ENCODE data around the gene MAFF. TPM values are rescaled to one million over a fixed set of nuclear protein-coding genes. Genes with fewer than 3 reads are reported as not detected.

MAFF gene
- total RNA-seq, 1 donor from 2014 or later = 12.6 TPM

DNA sequence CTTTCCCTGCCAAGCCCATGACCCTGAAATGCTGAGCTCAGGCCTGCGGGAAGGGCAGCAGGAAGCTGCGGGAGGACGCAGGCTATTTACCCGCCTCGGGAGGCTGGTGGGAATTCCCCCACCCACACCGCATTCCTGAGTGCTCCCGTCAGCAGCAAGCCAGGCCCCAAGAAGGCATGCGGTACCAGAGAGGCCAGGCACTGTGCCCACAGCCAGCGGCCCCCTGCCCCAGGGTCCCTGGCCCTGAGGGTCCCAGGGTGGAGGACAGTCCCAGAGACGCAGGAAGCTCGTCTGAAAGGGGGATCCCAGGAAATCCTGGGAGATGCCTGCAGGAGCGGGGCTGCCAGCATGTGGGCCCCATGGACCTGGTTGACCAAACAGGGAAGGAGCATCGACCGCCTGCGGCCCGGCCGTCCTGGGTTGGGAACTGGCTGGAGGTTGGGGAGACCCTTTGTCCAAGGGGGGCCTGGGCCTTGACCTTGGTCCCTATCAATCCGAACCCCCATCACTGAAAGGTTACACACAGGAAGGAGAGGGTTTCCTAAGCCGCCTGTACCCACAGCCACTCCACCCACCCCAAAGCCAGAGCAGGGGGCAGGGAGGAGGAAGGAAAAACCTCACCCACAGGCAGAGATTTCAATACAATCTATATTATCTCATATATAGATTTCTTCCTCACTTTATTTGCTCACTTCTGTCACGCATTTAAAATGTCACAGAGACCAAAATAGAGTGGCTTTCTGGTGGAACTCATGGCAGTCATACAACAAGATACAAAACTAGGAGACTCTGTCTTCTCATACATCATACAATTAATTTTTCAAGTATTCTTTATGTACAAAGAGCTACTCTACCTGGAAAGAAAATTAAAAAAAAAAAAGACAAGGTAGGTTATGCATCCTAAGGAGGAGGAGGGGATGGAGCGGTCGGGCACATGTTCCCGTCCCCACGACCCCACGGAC lies 17.1 kb downstream of the MAFF start:
- peak; percentile 69 for DNase-seq
- intact Hi-C loops (cut with micrococcal nuclease) = no loop called here

DNA sequence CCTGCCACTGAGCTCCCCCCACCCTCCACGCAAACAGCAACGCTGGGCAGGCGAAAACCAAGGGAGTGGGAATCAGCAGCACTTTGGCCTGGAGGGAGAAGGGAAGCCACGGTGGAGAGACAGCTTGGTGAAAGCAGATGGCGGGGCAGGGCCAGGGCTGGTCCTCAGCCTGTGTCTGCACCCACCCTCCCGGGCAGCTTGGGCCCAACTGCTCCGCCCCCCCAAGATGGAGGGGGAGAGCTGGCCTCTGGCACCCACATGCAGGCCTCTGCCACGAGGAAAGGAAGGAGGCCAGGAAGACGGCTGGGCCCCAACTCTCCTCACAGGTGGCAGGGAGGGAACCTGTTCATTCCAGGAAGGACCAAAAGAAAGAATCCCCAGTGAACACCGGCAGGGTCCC lies 17.8 kb downstream of the MAFF start:
- intact Hi-C loops (cut with micrococcal nuclease) = no loop called here
- H3K9me3 Mint-ChIP-seq = no peaks in the 10 kb centered on the region
- H3K4me1 Mint-ChIP-seq = peaks cover 15% of the 10 kb centered on the region
- no peaks in the 10 kb centered on the region for H3K27me3 Mint-ChIP-seq
- no peak overlapping the region for H3K4me3 Mint-ChIP-seq
- no peak for DNase-seq
- H3K36me3 Mint-ChIP-seq (ENCODE audit: low read depth) = peaks cover 11% of the 10 kb centered on the region
- H3K27ac Mint-ChIP-seq = no peak overlapping the region

More for the DNA sequence above, 17.1 kb downstream of the MAFF start:
- Mint-ChIP-seq H3K27ac (peak overlapping the region; percentile 37), H3K4me3 (no peak overlapping the region), H3K27me3 (no peaks in the 10 kb centered on the region), H3K36me3 (ENCODE audit: low read depth) (peaks cover 11% of the 10 kb centered on the region), H3K9me3 (no peaks in the 10 kb centered on the region), H3K4me1 (peaks cover 15% of the 10 kb centered on the region)

DNA sequence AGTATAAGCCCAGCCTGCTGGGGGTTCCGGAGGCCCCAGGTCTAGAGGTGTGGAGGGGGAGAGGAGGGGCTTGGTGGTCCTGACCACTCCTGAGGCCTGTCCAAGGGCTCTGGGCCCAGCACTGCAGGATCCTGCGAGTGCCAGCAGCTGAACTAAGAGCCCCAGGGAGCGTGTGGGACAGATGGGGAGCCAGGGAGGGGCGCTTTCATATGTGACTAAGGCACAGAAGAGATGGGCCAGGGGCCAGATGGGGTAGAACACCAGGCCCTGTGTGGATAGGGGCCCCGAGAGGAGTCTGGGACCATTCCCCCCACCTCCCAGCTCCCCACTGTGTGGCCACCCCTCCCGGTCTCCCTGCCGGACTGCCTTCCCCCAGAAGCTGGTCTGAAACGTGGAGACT lies 18.4 kb downstream of the MAFF start:
- H3K4me3 Mint-ChIP-seq = no peak overlapping the region
- peaks cover 12% of the 10 kb centered on the region for H3K4me1 Mint-ChIP-seq
- no peaks in the 10 kb centered on the region for H3K9me3 Mint-ChIP-seq
- H3K27ac Mint-ChIP-seq = no peak overlapping the region
- H3K36me3 Mint-ChIP-seq (ENCODE audit: low read depth) = peaks cover 7% of the 10 kb centered on the region
- no peak for DNase-seq
- H3K27me3 Mint-ChIP-seq = no peaks in the 10 kb centered on the region
- intact Hi-C loops (cut with micrococcal nuclease) = no loop called here

DNA sequence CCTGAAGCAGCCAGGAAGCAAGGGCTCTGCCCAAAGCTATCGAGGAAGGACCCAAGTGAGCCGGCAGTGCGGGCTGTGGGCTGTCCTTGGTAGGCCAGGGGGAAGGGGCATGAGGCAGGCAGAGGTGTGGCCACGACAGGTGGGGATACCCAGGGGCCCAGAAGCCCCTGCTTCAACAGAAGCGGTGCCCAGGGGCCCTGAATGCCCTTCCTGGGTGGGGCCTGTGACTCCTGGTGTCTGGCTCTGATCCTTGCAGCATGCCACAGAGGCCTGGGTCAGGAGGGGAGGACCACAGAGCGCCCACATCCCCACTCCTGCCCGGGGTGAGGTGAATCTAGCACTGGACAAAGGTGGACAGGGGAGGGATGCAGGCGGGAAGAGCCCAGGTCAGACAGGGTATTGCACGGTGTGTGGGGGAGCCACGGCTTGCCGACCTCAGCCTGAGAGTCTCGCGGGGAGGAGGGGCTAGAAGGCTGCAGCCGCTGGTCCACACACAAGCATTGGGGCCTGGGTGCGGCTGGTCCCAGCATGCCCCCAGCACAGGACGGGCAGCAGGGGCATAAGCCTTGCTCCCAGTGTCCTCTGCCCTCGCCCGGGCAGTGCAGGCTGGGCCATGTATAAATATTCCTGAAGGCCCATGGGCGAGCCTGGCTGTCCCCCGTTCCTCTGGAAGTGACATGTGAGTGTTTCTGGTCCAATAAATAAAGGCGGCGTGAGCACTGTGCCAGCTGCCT lies 19.0 kb downstream of the MAFF start:
- Mint-ChIP-seq H3K9me3 (no peaks in the 10 kb centered on the region), H3K4me3 (no peak overlapping the region), H3K36me3 (ENCODE audit: low read depth) (peaks cover 4% of the 10 kb centered on the region), H3K4me1 (peaks cover 12% of the 10 kb centered on the region), H3K27ac (no peak overlapping the region), H3K27me3 (no peaks in the 10 kb centered on the region)
- DNase-seq = no peak
- intact Hi-C loops (cut with micrococcal nuclease) = no loop called here

DNA sequence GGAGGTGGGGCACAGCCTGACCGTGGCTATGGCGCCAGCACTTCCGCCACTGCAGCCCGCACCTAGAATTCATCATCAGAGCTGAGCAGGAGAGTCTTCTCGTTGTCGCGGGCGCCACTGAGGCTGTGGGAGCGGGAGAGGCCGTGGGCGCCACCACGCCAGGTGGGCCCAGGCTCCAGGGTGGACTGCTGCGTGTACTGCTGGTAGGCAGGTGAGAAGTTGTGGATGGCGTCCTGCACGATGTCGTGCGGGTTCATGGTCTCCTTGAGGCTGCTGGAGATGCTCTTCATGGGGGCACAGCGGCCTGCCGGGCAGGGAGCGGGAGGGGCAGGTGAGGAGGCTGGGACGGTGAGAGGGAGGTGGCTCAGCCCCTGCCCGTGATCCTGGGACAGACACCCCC lies 19.6 kb downstream of the MAFF start:
- intact Hi-C loops (cut with micrococcal nuclease) = no loop called here
- DNase-seq = no peak
- peaks cover 2% of the 10 kb centered on the region for H3K36me3 Mint-ChIP-seq (ENCODE audit: low read depth)
- H3K27me3 Mint-ChIP-seq = no peaks in the 10 kb centered on the region
- H3K9me3 Mint-ChIP-seq = no peaks in the 10 kb centered on the region
- H3K4me1 Mint-ChIP-seq = peaks cover 12% of the 10 kb centered on the region
- no peak overlapping the region for H3K27ac Mint-ChIP-seq
- no peak overlapping the region for H3K4me3 Mint-ChIP-seq

DNA sequence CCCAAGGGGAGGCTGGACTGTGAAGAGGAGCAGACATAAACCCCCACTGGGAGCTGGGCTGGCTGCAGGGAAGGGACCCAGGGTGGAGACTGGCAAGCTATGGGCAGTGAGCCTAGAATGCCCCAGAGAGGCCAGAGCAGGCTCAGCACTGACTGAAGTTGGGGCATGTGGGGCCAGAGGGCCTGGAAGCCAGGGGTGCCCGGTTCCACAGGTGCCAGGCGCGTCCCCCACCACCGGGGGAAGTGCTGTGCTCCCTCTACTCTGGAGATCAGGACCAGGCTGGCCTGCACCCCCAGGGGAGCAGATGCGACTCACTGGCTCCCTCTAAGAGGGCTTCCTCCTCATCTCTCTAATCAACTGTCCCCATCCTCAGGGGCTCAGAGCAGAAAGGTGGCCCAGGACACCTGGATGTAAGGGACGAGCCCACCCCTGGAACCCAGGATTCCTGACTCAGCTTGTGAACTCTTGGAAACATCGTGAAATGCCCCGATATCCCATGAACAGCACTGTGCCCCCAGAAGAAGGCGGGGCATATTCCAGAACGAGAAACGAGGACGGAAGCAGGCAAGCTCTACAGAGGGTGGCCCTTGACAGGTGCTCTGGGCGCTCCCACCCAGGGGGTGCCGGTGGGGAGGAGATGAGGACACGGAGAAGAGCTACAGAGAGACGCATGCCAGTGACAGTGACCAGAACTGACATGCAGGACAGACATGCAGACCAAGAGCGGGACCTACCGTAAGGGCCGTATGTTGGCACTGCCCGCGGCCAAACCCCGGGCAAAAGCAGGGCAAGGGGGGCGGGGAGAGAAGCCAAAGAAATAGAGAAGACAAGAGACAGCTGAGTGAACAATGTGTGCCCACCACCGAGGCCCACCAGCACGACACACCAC lies 20.4 kb downstream of the MAFF start:
- no peak for DNase-seq
- no peak overlapping the region for H3K4me3 Mint-ChIP-seq
- intact Hi-C loops (cut with micrococcal nuclease) = no loop called here
- no peaks in the 10 kb centered on the region for H3K9me3 Mint-ChIP-seq
- no peaks in the 10 kb centered on the region for H3K36me3 Mint-ChIP-seq (ENCODE audit: low read depth)
- peak overlapping the region; percentile 9 for H3K27ac Mint-ChIP-seq
- peaks cover 12% of the 10 kb centered on the region for H3K4me1 Mint-ChIP-seq
- H3K27me3 Mint-ChIP-seq = no peaks in the 10 kb centered on the region

DNA sequence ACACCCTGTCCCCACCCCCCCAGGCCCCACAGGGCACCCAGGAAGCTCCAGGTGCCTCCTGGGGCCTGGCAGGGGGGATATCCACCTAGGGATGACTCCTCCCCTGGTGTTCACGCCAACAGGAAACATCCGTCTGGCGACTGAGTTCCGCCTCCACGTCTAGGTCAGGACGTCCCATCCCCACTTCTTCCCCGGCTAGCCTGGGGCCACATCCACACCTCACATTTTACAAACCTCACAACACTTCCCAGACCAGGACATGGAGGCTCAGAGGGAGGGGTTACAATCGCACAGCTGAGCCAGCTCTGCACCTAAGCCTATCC lies 21.0 kb downstream of the MAFF start:
- Mint-ChIP-seq H3K4me1 (peaks cover 12% of the 10 kb centered on the region), H3K27me3 (no peaks in the 10 kb centered on the region), H3K9me3 (no peaks in the 10 kb centered on the region), H3K36me3 (ENCODE audit: low read depth) (no peaks in the 10 kb centered on the region), H3K4me3 (no peak overlapping the region), H3K27ac (no peak overlapping the region)
- intact Hi-C loops (cut with micrococcal nuclease) = no loop called here
- DNase-seq = no peak

DNA sequence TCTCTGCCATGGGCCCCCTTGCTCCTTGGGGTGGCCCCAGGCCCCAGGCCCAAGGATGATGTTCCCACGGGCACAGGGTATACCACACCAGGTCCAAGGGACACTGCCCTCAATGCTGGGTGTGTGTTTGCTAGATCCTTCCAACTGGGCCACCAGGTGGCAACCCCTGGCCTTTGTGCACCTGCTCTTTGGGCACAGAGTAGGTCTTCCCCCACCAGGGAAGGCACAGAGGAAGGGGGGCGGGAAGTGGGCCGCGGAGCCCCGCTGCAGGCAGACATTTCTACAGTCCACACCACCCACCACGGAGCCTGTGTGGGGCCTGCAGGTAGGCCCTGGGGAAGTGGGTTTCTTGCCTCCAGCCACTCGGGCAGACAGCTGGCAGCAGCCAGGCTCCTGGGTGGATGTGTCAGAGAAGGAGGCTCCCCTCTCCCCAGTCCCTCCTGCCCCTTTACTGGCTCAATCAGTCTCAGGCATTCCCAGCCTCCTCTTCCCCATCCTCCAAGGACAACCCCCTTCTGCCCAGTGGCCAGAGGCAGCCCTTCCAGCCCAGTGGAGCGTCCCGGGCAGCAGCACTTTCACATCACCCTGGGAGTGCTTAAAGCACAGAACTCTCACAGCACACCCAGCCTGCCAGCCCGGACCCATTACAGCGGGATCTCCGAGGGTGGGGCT lies 21.6 kb downstream of the MAFF start:
- Mint-ChIP-seq H3K36me3 (ENCODE audit: low read depth) (no peaks in the 10 kb centered on the region), H3K4me3 (no peak overlapping the region), H3K9me3 (no peaks in the 10 kb centered on the region), H3K27me3 (no peaks in the 10 kb centered on the region), H3K4me1 (peaks cover 8% of the 10 kb centered on the region), H3K27ac (no peak overlapping the region)
- intact Hi-C loops (cut with micrococcal nuclease) = no loop called here
- DNase-seq = no peak

DNA sequence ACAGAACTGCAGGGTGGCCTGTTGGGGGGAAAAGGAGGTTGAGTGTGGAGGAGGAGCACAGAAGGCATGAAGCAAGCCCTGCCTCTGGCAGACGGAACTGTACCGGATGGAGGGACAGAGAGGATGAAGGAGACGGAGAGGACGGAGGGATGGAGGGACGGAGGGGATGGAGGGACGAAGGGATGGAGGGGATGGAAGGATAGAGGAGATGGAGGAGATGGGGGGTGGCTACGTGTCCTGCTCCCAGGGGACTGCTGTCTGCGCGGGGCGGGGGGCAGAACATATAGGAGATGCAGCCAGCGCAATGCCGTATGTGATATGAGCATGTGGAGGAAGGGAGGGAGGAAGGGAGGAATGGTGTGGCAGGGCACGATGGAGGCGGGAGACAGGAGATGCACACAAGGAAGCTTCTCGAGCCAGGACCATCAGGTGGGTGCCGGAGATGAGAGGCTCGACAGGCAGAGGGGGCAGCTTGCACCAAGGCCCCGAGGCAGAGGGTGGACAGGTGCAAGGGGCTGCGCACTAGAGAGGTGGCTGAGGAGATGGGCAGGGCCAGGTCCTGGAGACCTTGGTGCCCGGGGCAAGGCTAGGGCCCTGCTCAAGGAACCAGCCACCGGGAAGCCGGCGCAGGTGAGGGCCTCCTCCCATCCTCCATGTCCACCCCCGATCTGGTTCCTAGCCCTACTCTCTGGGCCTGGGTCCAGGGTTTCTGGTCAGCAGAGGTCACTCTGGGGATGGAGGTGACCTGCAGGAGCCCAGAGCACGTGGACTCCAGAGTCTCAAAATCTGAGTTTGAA lies 25.3 kb downstream of the MAFF start:
- no peak for DNase-seq
- no peak overlapping the region for H3K4me3 Mint-ChIP-seq
- H3K9me3 Mint-ChIP-seq = no peaks in the 10 kb centered on the region
- peaks cover 2% of the 10 kb centered on the region for H3K4me1 Mint-ChIP-seq
- peaks cover 16% of the 10 kb centered on the region for H3K36me3 Mint-ChIP-seq (ENCODE audit: low read depth)
- intact Hi-C loops (cut with micrococcal nuclease) = no loop called here
- no peak overlapping the region for H3K27ac Mint-ChIP-seq
- H3K27me3 Mint-ChIP-seq = no peaks in the 10 kb centered on the region

DNA sequence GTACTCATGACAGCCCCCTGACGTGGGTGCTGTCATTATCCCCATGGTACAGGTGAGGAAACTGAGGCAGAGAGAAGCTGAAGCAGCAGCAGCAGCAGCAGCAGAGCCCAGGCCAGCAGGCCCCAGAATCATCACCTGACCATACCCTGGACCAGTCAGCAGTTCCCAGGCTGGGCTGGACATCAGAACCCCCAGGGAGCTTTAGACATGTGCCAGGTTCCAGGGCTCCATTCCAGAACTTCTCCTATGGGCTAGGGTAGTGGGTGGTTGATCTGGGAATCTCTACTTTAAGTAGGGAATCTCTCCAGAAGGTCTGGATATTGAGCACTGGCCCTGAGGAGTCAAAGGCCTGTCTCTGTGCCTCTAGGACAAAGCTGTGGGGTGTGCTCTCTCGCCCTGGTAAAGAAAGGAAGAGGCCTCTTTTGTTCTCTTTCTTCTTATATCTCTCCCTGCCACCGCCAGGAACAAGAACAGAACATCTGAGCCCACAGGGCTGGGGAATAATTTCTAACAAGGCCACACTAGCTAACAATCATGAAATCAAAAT lies 26.6 kb downstream of the MAFF start:
- peaks cover 16% of the 10 kb centered on the region for H3K36me3 Mint-ChIP-seq (ENCODE audit: low read depth)
- peaks cover 2% of the 10 kb centered on the region for H3K4me1 Mint-ChIP-seq
- H3K9me3 Mint-ChIP-seq = no peaks in the 10 kb centered on the region
- H3K27me3 Mint-ChIP-seq = no peaks in the 10 kb centered on the region
- intact Hi-C loops (cut with micrococcal nuclease) = no loop called here
- H3K27ac Mint-ChIP-seq = no peak overlapping the region
- no peak overlapping the region for H3K4me3 Mint-ChIP-seq
- no peak for DNase-seq

DNA sequence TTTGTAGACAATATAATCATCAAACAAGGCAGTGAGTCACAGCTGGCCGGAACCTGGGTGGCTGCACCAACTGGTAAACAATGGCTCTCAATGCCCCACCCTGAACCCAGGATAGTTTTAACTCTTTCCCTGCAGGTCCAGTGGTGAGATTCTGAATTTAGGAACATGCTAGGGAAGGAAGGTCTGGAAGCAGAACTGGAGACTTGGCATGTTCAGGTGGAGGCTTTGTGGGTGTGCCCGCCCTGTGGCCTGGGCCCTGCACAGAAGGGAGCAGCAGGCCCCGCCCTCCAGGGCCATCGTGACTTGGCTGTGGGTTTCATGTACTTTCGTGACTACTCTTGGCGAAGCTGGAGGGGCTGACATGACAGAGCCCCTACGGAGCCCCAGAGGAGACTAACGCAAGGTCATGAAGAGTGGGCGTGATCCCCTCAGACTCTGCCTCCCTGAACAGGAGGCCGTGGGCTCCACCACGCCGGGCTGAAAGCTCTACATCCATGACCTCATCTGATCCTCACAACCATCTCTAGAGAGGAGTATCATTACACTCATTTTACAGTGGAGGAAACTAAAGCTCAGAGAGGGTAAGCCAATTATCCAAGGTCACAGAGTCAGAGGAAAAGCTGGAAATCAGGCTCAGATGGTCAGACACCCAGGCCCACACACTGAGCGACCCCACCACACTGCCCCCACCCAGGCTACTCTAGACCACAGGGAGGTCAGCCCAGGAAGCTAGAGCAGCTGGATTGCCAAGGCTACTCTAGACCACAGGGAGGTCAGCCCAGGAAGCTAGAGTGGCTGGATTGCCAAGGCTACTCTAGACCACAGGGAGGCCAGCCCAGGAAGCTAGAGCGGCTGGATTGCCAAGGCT lies 27.3 kb downstream of the MAFF start:
- H3K36me3 Mint-ChIP-seq (ENCODE audit: low read depth) = peaks cover 16% of the 10 kb centered on the region
- no peak overlapping the region for H3K27ac Mint-ChIP-seq
- intact Hi-C loops (cut with micrococcal nuclease) = no loop called here
- H3K4me3 Mint-ChIP-seq = no peak overlapping the region
- DNase-seq = no peak
- no peaks in the 10 kb centered on the region for H3K9me3 Mint-ChIP-seq
- H3K27me3 Mint-ChIP-seq = no peaks in the 10 kb centered on the region
- H3K4me1 Mint-ChIP-seq = peaks cover 2% of the 10 kb centered on the region
